ENCODE measurements around the gene PRF1. TPM values are rescaled to one million over a fixed set of nuclear protein-coding genes. Genes with fewer than 3 reads are reported as not detected.

Gene PRF1
- total and polyA plus RNA-seq, 2 experiments from 2014 or later: 0.13 TPM; not detected in 1

GRCh38 chr10:70568113-70568512 is 34.4 kb downstream of the PRF1 start:
- ATAC-seq (no peak), DNase-seq (ENCODE audit: low spot score) (no peak)
- no peaks in the 10 kb centered on the region for H3K9me2 ChIP-seq (ENCODE audit: insufficient read depth)
- H3F3A ChIP-seq (replicated peaks; ENCODE audit: low read depth): no peaks in the 10 kb centered on the region
- H3K4me1 ChIP-seq (ENCODE audit: insufficient read depth): no peaks in the 10 kb centered on the region
- peaks cover 8% of the 10 kb centered on the region for H3K27me3 Mint-ChIP-seq (ENCODE audit: insufficient read depth, low read depth, poor library complexity)
- no peaks in the 10 kb centered on the region for H3K4me1 Mint-ChIP-seq
- no peak overlapping the region for H3K4me2 ChIP-seq
- H3K27me3 ChIP-seq (ENCODE audit: insufficient read depth): no peaks in the 10 kb centered on the region
- TF ChIP-seq CREB1 (CRISPR knock-in tag; IDR thresholded peaks at IDR 0.05; ENCODE audit: low read depth) (no peak), EZH2 (IDR thresholded peaks at IDR 0.05; ENCODE audit: low read depth, unreplicated experiment) (no peak), JUNB (IDR thresholded peaks at IDR 0.05; ENCODE audit: unreplicated experiment) (no peak), NANOG (IDR thresholded peaks at IDR 0.05; ENCODE audit: borderline replicate concordance) (no peak), STAT1 (IDR thresholded peaks at IDR 0.05; ENCODE audit: unreplicated experiment) (no peak), ETS1 (IDR thresholded peaks at IDR 0.05) (no peak), ZNF331 (CRISPR knock-in tag; IDR thresholded peaks at IDR 0.05; ENCODE audit: low read depth) (no peak), CTCF (conservative IDR thresholded peaks at IDR 0.05; ENCODE audit: low read depth in 2 of 2) (no peak), REST (IDR thresholded peaks at IDR 0.05; ENCODE audit: unreplicated experiment) (no peak), ZNF114 (CRISPR knock-in tag; IDR thresholded peaks at IDR 0.05) (no peak), EZH2phosphoT487 (IDR thresholded peaks at IDR 0.05; ENCODE audit: unreplicated experiment) (no peak), POLR2AphosphoS5 (IDR thresholded peaks at IDR 0.05; ENCODE audit: low read depth) (no peak)
- TF ChIP-seq, protein P1, sequence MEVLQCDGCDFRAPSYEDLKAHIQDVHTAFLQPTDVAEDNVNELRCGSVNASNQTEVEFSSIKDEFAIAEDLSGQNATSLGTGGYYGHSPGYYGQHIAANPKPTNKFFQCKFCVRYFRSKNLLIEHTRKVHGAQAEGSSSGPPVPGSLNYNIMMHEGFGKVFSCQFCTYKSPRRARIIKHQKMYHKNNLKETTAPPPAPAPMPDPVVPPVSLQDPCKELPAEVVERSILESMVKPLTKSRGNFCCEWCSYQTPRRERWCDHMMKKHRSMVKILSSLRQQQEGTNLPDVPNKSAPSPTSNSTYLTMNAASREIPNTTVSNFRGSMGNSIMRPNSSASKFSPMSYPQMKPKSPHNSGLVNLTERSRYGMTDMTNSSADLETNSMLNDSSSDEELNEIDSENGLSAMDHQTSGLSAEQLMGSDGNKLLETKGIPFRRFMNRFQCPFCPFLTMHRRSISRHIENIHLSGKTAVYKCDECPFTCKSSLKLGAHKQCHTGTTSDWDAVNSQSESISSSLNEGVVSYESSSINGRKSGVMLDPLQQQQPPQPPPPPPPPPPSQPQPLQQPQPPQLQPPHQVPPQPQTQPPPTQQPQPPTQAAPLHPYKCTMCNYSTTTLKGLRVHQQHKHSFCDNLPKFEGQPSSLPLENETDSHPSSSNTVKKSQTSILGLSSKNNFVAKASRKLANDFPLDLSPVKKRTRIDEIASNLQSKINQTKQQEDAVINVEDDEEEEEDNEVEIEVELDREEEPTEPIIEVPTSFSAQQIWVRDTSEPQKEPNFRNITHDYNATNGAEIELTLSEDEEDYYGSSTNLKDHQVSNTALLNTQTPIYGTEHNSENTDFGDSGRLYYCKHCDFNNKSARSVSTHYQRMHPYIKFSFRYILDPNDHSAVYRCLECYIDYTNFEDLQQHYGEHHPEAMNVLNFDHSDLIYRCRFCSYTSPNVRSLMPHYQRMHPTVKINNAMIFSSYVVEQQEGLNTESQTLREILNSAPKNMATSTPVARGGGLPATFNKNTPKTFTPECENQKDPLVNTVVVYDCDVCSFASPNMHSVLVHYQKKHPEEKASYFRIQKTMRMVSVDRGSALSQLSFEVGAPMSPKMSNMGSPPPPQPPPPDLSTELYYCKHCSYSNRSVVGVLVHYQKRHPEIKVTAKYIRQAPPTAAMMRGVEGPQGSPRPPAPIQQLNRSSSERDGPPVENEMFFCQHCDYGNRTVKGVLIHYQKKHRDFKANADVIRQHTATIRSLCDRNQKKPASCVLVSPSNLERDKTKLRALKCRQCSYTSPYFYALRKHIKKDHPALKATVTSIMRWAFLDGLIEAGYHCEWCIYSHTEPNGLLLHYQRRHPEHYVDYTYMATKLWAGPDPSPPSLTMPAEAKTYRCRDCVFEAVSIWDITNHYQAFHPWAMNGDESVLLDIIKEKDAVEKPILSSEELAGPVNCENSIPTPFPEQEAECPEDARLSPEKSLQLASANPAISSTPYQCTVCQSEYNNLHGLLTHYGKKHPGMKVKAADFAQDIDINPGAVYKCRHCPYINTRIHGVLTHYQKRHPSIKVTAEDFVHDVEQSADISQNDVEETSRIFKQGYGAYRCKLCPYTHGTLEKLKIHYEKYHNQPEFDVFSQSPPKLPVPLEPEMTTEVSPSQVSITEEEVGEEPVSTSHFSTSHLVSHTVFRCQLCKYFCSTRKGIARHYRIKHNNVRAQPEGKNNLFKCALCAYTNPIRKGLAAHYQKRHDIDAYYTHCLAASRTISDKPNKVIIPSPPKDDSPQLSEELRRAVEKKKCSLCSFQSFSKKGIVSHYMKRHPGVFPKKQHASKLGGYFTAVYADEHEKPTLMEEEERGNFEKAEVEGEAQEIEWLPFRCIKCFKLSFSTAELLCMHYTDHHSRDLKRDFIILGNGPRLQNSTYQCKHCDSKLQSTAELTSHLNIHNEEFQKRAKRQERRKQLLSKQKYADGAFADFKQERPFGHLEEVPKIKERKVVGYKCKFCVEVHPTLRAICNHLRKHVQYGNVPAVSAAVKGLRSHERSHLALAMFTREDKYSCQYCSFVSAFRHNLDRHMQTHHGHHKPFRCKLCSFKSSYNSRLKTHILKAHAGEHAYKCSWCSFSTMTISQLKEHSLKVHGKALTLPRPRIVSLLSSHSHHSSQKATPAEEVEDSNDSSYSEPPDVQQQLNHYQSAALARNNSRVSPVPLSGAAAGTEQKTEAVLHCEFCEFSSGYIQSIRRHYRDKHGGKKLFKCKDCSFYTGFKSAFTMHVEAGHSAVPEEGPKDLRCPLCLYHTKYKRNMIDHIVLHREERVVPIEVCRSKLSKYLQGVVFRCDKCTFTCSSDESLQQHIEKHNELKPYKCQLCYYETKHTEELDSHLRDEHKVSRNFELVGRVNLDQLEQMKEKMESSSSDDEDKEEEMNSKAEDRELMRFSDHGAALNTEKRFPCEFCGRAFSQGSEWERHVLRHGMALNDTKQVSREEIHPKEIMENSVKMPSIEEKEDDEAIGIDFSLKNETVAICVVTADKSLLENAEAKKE (CRISPR knock-in tag; IDR thresholded peaks at IDR 0.05): no peak
- no peaks in the 10 kb centered on the region for H3K9me3 Mint-ChIP-seq
- no peak overlapping the region for H3K27ac Mint-ChIP-seq
- no peak overlapping the region for H3K4me3 Mint-ChIP-seq
- H2AFZ ChIP-seq: no peak overlapping the region
- no peaks in the 10 kb centered on the region for H3K79me2 ChIP-seq (replicated peaks; ENCODE audit: insufficient read depth)
- peaks cover 4% of the 10 kb centered on the region; the same call in 1 of the 3 replicates for H3K36me3 Mint-ChIP-seq (ENCODE audit: low read depth)
- H3K27ac ChIP-seq (ENCODE audit: low read depth): no peak overlapping the region
- no peaks in the 10 kb centered on the region for H4K20me1 ChIP-seq (replicated peaks; ENCODE audit: insufficient read depth)
- H3K36me3 ChIP-seq (ENCODE audit: insufficient read depth): no peaks in the 10 kb centered on the region
- H3K4me3 ChIP-seq: no peak overlapping the region
